ENCODE data around the gene VSTM2L.

GRCh38 chr20:37878835-37879599, 23.9 kb upstream of the VSTM2L start:
- TF ChIP-seq POLR2A (IDR thresholded peaks at IDR 0.05; ENCODE audit: low read depth) (no peak), CTCF (IDR thresholded peaks at IDR 0.05) (no peak), POLR2AphosphoS5 (IDR thresholded peaks at IDR 0.05) (no peak), EP300 (IDR thresholded peaks at IDR 0.05) (no peak)
